SK-N-MC (cell line): ENCODE results near the gene FOLR2.
"Not testable (repeated sequence)": the region's sequence is repeated elsewhere in the genome, so short reads cannot be mapped to it uniquely, and the experiment has no call there.

Experiments used
- DNase-seq: peaks from one replicate; pipeline ENCODE4 v3.0.0-alpha.2; 2011; ENCODE audit warnings: low read depth, low spot score
- H3K27ac ChIP-seq: fragments of 200-600 bp; sonication (generic); 2 replicates; pipeline ENCODE4 v1.5.1; 2016; ENCODE audit warnings: mixed run types
- H3K36me3 ChIP-seq: fragments of 200-600 bp; sonication (generic); 2 replicates; pipeline ENCODE4 v1.6.1; 2017; ENCODE audit warnings: antibody characterized with exemption, low read length, mixed read lengths; ENCODE audit not compliant: insufficient read depth
- H3K4me3 ChIP-seq: fragments of 200-600 bp; sonication (generic); 2 replicates; pipeline ENCODE4 v1.5.1; 2016
- H3K9ac ChIP-seq: fragments of 200-600 bp; sonication (generic); 2 replicates; pipeline ENCODE4 v1.8.0; 2017; ENCODE audit warnings: mixed run types, mixed read lengths; ENCODE audit not compliant: insufficient read length
- H3K9me3 ChIP-seq: fragments of 200-600 bp; sonication (generic); 2 replicates; pipeline ENCODE4 v1.6.1; 2017; ENCODE audit warnings: low read depth, mild to moderate bottlenecking, antibody characterized with exemption, low read length, moderate library complexity, mixed read lengths
- EZH2 ChIP-seq: fragments of 200-600 bp; sonication (generic); IDR thresholded peaks from one replicate; pipeline ENCODE4 v1.6.1; 2017; ENCODE audit warnings: antibody characterized with exemption
- FOXP2 ChIP-seq: optimal IDR thresholded peaks from 2 replicates; pipeline ENCODE3; 2011; ENCODE audit warnings: mild to moderate bottlenecking, moderate library complexity; ENCODE audit not compliant: insufficient read depth; ENCODE audit errors: extremely low read length, control extremely low read depth
- POLR2AphosphoS5 ChIP-seq: IDR thresholded peaks from 2 replicates; pipeline ENCODE4 v1.6.1; 2012; ENCODE audit warnings: mild to moderate bottlenecking, low read depth, low read length, borderline replicate concordance

Gene FOLR2

DNA sequence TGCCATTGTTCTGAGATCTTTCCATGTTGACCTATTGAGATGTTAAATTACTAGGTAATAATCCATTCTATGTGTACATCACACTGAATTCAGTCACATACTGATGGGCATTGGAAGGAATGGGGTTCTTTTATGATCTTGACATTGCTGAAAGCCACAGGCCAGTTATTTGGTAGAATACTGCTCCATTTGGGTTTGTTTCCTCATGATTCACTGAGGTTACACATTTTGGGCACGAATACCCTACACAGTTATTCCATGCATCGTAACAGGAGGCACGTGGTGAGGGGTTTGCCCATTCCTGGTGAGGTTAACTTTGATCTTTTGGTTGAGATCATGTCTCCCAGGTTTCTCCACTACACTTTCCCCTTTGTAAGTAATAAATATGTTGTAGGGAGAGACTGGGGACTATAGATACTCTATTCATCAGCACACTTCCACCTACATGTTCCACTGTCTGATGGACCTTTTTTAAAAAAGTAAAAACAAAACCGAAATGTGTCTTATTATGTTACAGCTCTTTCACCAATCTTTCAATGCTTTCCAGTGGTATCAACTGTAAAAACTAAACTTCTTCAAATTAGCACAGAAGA lies 36.7 kb upstream of the FOLR2 start:
- H3K9ac ChIP-seq, result no peak overlapping the region
- no peak for DNase-seq
- no peak overlapping the region for H3K27ac ChIP-seq
- no peak overlapping the region for H3K4me3 ChIP-seq
- TF ChIP-seq POLR2AphosphoS5 (no peak), EZH2 (no peak), FOXP2 (no peak)
- no peaks in the 10 kb centered on the region for H3K36me3 ChIP-seq
- no peaks in the 10 kb centered on the region for H3K9me3 ChIP-seq

DNA sequence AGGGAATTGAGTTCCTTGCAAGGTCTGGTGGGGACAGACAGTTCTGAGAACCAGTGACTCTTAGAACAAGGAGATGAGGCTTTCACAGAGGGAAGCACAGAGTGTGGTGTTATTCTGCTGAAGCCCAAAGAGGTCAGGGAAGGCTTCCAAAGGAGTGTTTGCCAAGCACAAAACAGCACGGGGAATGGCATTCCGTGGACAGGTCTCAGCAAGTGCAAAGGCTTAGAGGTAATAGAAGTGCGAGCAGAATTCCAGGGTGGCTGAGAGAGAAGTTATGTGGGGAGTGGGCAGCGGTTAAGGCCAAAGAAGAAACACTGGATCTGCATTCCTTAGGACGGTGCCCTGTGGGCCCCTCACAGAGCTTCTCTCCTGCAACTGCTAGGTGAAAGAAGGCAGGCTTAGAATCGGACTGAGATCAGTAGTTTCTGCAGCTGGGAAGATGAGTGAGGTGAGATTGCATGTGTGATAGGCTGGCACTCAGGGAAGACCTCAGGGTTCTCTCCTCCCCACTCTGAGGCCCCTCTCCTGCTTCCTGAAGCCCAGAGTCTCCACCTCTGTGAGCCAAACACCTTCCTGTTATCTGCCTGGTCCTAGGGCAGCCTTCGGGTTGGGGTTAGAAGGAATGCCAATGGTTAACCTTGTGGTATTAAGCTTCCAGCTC lies 35.6 kb upstream of the FOLR2 start:
- not testable (repeated sequence) for H3K9me3 ChIP-seq, H3K9ac ChIP-seq, H3K36me3 ChIP-seq, DNase-seq, H3K27ac ChIP-seq, H3K4me3 ChIP-seq

DNA sequence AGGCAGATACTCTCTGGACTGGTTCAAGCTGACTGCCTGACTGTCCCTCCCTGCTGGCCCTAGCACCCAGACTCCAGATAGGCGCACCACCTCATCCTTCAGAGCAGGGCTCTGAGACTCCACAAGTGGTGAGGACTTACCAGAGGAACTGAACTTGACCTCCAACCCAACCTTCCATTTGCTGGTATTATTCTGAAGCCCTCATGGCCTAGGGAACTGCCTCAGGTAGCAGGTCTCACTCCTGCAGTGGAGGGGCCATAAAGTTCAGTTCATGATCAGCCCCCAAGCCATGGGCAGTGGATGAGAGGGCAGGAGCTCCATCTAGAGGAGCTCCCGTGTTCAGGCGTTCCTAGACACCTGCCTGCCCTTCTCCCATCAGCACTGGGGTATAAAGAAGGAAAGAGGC lies 35.0 kb upstream of the FOLR2 start:
- not testable (repeated sequence) for H3K27ac ChIP-seq

DNA sequence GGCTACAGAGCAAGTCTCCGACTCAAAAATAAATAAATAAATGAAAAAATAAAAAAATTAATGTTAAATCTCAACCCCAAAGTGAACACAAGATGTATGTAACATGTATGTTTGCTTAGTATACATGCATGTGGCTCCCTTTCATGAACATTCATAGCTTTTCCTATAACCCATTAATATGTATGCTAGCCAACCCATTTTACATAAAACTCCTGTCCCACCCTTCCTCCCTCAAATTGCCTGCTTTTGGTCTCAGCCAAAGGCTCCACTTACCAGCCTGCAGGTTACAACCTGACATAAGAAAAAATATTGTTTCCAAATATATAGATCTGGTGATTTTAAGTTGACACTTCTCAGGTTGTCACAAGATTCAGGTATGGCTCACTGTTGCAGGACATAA lies 28.3 kb upstream of the FOLR2 start:
- no peak overlapping the region for H3K27ac ChIP-seq
- H3K9ac ChIP-seq, result no peak overlapping the region
- no peaks in the 10 kb centered on the region for H3K36me3 ChIP-seq
- H3K4me3 ChIP-seq, result no peak overlapping the region
- no peaks in the 10 kb centered on the region for H3K9me3 ChIP-seq
- no peak for DNase-seq
- no peak for TF ChIP-seq EZH2
- TF ChIP-seq FOXP2, result no peak
- no peak for TF ChIP-seq POLR2AphosphoS5

More for the DNA sequence above, 35.0 kb upstream of the FOLR2 start:
- not testable (repeated sequence) for DNase-seq, H3K36me3 ChIP-seq, H3K9me3 ChIP-seq, H3K9ac ChIP-seq, H3K4me3 ChIP-seq

DNA sequence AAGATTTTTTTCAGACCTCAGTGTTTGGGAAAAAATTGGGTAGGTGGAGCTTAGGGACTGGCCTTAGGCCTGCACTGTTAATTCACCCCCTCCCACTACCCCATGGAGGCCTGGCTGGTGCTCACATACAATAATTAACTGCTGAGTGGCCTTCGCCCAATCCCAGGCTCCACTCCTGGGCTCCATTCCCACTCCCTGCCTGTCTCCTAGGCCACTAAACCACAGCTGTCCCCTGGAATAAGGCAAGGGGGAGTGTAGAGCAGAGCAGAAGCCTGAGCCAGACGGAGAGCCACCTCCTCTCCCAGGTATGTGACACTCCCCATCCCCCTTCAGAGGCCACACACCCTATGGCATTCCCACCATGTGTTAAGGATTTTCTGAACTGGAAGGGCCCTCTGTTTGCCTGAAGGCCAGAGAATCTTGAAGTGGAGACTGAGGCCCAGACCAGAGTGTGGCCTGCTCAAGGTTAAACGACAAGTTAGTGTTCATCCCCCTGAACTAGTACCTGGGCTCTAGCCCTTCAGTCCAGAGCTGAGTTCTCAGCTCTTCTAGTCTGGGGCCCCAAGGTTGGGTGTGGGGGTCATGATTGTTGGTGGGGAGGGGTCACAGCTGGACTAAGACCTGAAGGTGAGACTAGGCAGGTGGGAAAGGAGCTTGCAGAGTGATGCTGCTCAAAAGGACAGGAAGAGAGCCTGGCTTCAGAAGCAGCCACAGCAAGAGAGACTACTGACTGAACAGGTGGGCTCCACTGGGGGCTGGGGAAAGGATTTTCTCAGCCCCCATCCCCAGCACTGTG lies 26.9 kb upstream of the FOLR2 start:
- no peaks in the 10 kb centered on the region for H3K9me3 ChIP-seq
- no peak overlapping the region for H3K4me3 ChIP-seq
- no peak overlapping the region for H3K9ac ChIP-seq
- H3K27ac ChIP-seq, result no peak overlapping the region
- no peaks in the 10 kb centered on the region for H3K36me3 ChIP-seq
- TF ChIP-seq FOXP2, result no peak
- no peak for TF ChIP-seq POLR2AphosphoS5
- TF ChIP-seq EZH2, result no peak
- DNase-seq, result no peak

DNA sequence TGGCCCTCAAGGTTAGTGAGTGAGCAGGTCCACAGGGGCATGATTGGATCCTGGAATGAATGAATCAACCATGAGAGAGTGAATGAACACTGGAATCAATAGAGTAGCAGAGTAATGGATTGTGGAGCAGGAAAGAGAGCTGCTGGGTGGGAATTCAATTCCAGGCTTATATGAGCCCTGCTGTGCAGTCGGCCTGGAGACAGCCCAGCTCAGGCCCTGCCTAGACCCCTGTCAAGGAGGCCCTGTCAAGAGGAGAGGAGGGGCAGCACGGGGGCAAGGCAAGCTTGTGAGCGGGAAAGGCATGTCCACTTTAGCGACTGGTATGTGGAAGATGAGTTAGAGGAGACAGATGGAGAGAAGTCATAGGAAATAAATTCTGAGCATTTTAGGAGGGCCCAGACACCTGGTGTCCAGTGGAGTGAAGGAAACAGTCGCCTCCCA lies 25.9 kb upstream of the FOLR2 start:
- H3K9ac ChIP-seq, result no peak overlapping the region
- H3K9me3 ChIP-seq, result no peaks in the 10 kb centered on the region

DNA sequence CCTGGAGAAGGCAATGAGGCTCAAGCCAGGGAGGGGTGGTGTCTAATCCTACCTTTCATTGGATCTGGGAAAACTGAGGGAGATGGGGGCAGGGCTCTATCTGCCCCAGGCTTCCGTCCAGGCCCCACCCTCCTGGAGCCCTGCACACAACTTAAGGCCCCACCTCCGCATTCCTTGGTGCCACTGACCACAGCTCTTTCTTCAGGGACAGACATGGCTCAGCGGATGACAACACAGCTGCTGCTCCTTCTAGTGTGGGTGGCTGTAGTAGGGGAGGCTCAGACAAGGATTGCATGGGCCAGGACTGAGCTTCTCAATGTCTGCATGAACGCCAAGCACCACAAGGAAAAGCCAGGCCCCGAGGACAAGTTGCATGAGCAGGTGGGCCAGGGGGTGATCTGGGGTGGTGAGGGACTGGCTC lies 24.6 kb upstream of the FOLR2 start, which contains the start of gene FOLR1:
FOLR1 (plus strand) TSS at position 180 of the 421 bp plus-strand sequence; CDS start at position 214, 34 bp downstream.
- no peak within 1 kb of the TSS for H3K27ac ChIP-seq
- no peak within 1 kb of the TSS for H3K4me3 ChIP-seq
- no peaks in the 10 kb centered on the region for H3K36me3 ChIP-seq
- DNase-seq, result no peak
- no peak within 1 kb of the TSS for H3K9ac ChIP-seq
- TF ChIP-seq EZH2 (no peak), POLR2AphosphoS5 (no peak), FOXP2 (no peak)
- no peaks in the 10 kb centered on the region for H3K9me3 ChIP-seq

More for the DNA sequence above, 25.9 kb upstream of the FOLR2 start:
- DNase-seq, result no peak
- H3K27ac ChIP-seq, result no peak overlapping the region
- no peak overlapping the region for H3K4me3 ChIP-seq
- H3K36me3 ChIP-seq, result no peaks in the 10 kb centered on the region
- TF ChIP-seq FOXP2, result no peak
- TF ChIP-seq POLR2AphosphoS5, result no peak
- no peak for TF ChIP-seq EZH2

DNA sequence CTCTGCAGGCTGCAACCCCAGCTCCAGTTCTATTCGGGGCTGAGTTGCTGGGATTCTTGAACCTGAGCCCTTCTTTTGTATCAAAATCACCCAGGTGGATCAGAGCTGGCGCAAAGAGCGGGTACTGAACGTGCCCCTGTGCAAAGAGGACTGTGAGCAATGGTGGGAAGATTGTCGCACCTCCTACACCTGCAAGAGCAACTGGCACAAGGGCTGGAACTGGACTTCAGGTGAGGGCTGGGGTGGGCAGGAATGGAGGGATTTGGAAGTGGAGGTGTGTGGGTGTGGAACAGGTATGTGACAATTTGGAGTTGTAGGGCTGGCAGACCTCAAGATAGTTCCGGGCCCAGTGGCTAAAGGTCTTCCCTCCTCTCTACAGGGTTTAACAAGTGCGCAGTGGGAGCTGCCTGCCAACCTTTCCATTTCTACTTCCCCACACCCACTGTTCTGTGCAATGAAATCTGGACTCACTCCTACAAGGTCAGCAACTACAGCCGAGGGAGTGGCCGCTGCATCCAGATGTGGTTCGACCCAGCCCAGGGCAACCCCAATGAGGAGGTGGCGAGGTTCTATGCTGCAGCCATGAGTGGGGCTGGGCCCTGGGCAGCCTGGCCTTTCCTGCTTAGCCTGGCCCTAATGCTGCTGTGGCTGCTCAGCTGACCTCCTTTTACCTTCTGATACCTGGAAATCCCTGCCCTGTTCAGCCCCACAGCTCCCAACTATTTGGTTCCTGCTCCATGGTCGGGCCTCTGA lies 20.9 kb upstream of the FOLR2 start:
- H3K9me3 ChIP-seq, result no peaks in the 10 kb centered on the region
- H3K36me3 ChIP-seq, result no peaks in the 10 kb centered on the region
- no peak for TF ChIP-seq POLR2AphosphoS5
- TF ChIP-seq FOXP2, result no peak
- TF ChIP-seq EZH2, result no peak
- no peak for DNase-seq
- H3K9ac ChIP-seq, result no peak overlapping the region
- H3K4me3 ChIP-seq, result no peak overlapping the region
- H3K27ac ChIP-seq, result no peak overlapping the region

DNA sequence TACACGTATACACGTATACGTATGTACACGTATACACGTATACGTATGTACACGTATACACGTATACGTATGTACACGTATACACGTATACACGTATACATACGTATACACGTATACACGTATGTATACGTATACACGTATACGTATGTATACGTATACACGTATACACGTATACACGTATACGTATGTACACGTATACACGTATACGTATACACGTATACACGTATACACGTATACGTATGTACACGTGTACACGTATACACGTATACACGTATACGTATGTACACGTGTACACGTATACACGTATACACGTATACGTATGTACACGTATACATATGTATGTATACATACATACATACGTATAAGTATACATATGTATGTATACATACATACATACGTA lies 15.1 kb upstream of the FOLR2 start:
- not testable (repeated sequence) for H3K36me3 ChIP-seq, H3K27ac ChIP-seq, DNase-seq, H3K9ac ChIP-seq, H3K4me3 ChIP-seq, H3K9me3 ChIP-seq
